GM12875 (cell line): ENCODE data around the gene ELL.

ENCODE experiments used
- H3K4me3 ChIP-seq: one replicate; pipeline ENCODE4 v1.5.1; 2011; ENCODE audit warnings: low read depth, low read length, control low read depth
- TF ChIP-seq, protein P1 (sequence below): IDR thresholded peaks from 2 replicates; pipeline ENCODE4 v1.5.1; 2011; ENCODE audit warnings: low read depth, mild to moderate bottlenecking, control low read depth, inconsistent platforms, low read length, moderate library complexity, borderline replicate concordance; ENCODE audit not compliant: insufficient read depth

Gene ELL

GRCh38 chr19:18427743-18428113, 94.1 kb downstream of the ELL start:
- no peak overlapping the region for H3K4me3 ChIP-seq
- TF ChIP-seq, protein P1, sequence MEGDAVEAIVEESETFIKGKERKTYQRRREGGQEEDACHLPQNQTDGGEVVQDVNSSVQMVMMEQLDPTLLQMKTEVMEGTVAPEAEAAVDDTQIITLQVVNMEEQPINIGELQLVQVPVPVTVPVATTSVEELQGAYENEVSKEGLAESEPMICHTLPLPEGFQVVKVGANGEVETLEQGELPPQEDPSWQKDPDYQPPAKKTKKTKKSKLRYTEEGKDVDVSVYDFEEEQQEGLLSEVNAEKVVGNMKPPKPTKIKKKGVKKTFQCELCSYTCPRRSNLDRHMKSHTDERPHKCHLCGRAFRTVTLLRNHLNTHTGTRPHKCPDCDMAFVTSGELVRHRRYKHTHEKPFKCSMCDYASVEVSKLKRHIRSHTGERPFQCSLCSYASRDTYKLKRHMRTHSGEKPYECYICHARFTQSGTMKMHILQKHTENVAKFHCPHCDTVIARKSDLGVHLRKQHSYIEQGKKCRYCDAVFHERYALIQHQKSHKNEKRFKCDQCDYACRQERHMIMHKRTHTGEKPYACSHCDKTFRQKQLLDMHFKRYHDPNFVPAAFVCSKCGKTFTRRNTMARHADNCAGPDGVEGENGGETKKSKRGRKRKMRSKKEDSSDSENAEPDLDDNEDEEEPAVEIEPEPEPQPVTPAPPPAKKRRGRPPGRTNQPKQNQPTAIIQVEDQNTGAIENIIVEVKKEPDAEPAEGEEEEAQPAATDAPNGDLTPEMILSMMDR = no peak

DNA sequence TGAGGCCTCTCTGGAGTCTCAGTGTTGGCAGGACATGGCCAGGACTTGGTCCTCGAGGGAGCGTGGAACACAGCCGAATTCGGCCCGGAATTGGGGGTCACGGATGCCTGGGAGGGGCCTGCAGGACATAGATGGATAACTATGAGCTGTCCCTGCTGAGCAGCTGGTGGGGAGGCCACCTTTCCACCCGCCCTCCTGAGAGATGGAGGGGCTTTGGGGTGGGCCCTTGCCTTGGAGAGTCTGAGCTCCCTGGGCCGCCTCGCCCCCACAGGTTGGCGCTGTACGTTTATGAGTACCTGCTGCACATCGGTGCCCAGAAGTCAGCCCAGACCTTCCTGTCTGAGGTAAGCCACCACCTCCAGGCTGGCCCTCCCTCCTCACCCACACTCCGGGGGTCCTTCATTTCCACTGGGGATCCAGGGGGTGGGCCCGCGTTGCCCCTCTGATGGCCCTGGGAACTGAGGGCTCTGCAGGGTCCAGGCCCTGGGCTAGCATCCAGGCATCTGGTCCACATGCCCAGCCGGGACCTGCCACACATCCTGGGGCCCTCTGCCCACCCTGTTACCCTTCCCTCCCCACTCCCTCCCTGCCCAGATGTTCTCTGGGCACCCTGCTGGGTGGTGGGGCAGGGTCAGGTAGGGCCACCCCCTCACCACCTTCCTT, 94.7 kb downstream of the ELL start:
- no peak overlapping the region for H3K4me3 ChIP-seq
- TF ChIP-seq, protein P1 = no peak

DNA sequence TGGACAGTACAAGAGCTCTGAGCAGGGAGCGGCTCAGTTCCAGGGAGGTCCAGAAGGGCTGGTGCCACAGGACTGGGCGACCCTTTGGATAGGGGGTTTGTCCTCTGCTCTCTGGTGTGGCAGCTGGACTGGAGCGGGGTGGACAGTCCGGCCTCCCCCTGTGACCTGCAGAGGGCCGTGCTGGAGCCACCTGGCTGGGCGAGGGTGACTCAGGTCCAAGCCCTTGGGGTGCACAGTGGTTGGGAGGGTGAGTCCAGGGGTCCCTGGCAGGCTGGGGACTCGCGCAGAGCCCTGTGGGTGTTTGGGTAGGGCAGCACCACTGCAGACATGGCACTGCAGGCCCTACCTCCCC, 95.5 kb downstream of the ELL start:
- no peak overlapping the region for H3K4me3 ChIP-seq
- TF ChIP-seq, protein P1 = no peak

DNA sequence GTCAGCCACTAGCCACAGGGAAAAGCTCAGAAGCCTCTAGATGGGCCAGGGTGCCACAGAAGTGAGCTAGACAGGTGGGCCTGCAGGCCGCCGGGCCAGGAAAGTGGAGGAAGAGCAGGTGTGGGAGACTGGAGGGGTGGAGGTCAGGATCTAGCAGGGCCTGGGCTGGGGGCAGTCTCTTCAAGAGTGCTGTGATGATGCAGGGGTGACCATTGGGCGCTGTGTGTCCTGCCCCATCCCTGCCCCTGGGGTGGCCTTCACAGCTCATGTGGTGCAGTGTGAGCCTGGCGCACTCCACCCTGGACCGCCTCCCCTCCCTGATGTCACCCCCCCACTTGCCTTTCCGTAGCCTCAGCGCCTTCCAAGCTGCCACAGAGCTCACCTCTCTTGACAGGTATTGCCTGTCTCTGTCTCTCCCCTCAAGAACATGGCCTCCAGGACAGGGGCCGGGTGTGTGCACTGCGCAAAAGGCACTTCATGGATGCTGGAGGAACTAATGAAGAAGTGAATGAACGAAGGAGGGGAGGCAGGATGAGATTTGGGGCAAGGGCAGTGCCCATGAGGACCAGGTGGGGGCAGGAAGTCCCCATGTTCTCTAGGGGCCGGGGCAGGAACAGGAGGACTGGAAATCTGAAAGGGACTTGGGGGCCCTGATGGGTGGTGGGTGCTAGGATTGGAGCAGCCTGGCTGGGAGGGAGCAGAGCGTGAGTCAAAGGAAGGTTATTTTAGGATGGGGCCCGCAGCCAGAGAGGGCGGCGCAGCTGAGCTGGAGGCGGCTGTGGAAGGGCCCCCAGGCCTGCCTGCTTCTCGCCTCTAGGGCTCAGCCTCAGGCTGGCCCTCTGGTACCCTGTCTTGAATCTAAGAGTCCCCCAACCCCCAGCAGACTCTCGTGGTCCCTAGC, 96.1 kb downstream of the ELL start:
- no peak overlapping the region for H3K4me3 ChIP-seq
- TF ChIP-seq, protein P1 = no peak

DNA sequence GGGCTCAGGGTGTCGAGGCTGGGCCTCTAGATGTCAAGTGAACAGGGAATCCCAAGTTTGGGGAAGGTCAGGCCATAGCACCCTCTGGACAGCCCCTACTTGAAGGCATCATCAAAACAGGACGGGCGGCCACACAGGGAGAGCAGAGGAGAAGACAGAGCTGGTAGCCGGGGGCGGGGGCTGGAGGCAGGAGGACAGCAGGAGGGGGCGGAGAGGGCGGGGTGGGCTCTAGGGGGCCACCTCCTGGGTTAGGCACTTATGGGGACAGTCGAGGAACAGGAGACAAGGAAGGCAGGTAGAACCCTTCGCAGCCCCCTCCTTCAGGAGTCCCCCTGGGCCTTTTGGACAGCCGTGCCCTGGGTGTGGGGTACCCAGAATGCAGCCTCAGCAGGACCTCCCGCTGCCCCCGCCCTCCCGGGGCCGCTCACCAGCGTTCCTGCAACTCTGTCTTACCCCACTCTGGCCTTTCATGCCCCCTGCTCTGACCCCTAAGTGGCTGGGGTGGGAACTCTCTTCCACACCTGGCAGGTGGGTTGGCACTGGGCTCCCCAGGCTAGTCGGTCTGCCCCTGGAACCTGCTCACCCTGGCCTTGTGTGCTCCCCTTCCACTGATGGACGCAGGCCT, 96.9 kb downstream of the ELL start:
- TF ChIP-seq, protein P1 = no peak
- no peak overlapping the region for H3K4me3 ChIP-seq

GRCh38 chr19:18424122-18424889, 97.6 kb downstream of the ELL start:
- H3K4me3 ChIP-seq = no peak overlapping the region
- TF ChIP-seq, protein P1 = no peak
